Measurements from ENCODE around the gene MED27.

GRCh38 chr9:132040808-132041207 is 38.9 kb downstream of the MED27 start:
- no peak for TF ChIP-seq RFX1 (IDR thresholded peaks at IDR 0.05)
- TF ChIP-seq EZH2 (IDR thresholded peaks at IDR 0.05; ENCODE audit: borderline replicate concordance, low read depth, low read length) = no peak
- no peak for TF ChIP-seq ZNF184 (CRISPR knock-in tag; IDR thresholded peaks at IDR 0.05)
- no peak for TF ChIP-seq NBN (IDR thresholded peaks at IDR 0.05; ENCODE audit: low read depth)
- no peak for TF ChIP-seq ATF4 (CRISPR knock-in tag; IDR thresholded peaks at IDR 0.05)

Measured in K562 (cell line).